Astrocyte (in vitro differentiated cells and primary cell): ENCODE measurements around the gene DMXL1. TPM values are rescaled to one million over a fixed set of nuclear protein-coding genes. Genes with fewer than 3 reads are reported as not detected.

Experiments
- DNase-seq: peaks from one replicate; pipeline ENCODE4 v3.0.0-alpha.2; 2010; ENCODE audit warnings: low read depth
- FAIRE-seq: peaks from 2 replicates; lab custom pipeline; 2011; peaks lifted over from hg19 to GRCh38; lab: Jason Lieb, UNC
- H2AFZ ChIP-seq: 2 replicates; pipeline ENCODE4 v1.6.0; 2012; ENCODE audit warnings: low read depth, low read length, inconsistent platforms
- H3K27ac ChIP-seq: 2 replicates; pipeline ENCODE4 v1.5.1; 2011; ENCODE audit warnings: low read depth, low read length, inconsistent platforms
- H3K27me3 ChIP-seq: 2 replicates; pipeline ENCODE4 v1.6.0; 2011; ENCODE audit warnings: low read length, inconsistent platforms; ENCODE audit not compliant: insufficient read depth
- H3K36me3 ChIP-seq: 2 replicates; pipeline ENCODE4 v1.5.1; 2011; ENCODE audit warnings: low read length, inconsistent platforms; ENCODE audit not compliant: insufficient read depth
- H3K4me1 ChIP-seq: 2 replicates; pipeline ENCODE4 v1.5.1; 2011; ENCODE audit warnings: low read length, inconsistent platforms; ENCODE audit not compliant: insufficient read depth
- H3K4me2 ChIP-seq: 2 replicates; pipeline ENCODE4 v1.6.0; 2012; ENCODE audit warnings: low read length, inconsistent platforms
- H3K4me3 ChIP-seq: 2 replicates; pipeline ENCODE4 v1.5.1; 2011; ENCODE audit warnings: low read depth, mild to moderate bottlenecking, low read length, inconsistent platforms; ENCODE audit not compliant: insufficient read depth
- H3K79me2 ChIP-seq: 2 replicates; pipeline ENCODE4 v1.6.0; 2012; ENCODE audit warnings: mild to moderate bottlenecking, low read length, inconsistent platforms; ENCODE audit not compliant: insufficient read depth
- H3K9ac ChIP-seq: 2 replicates; pipeline ENCODE4 v1.6.0; 2012; ENCODE audit warnings: mild to moderate bottlenecking, low read length, inconsistent platforms
- H3K9me3 ChIP-seq: 2 replicates; pipeline ENCODE4 v1.5.1; 2012; ENCODE audit warnings: low read depth, mild to moderate bottlenecking, low read length, inconsistent platforms; ENCODE audit not compliant: insufficient read depth
- H4K20me1 ChIP-seq: 2 replicates; pipeline ENCODE4 v1.6.0; 2012; ENCODE audit warnings: low read length, inconsistent platforms; ENCODE audit not compliant: insufficient read depth
- H3K27ac Mint-ChIP-seq: one replicate; pipeline ENCODE4 v1.8.0; 2021; ENCODE audit warnings: mild to moderate bottlenecking, mixed read lengths; ENCODE audit not compliant: unreplicated experiment
- H3K27me3 Mint-ChIP-seq: one replicate; pipeline ENCODE4 v1.8.0; 2021; ENCODE audit warnings: low read depth, mixed read lengths; ENCODE audit not compliant: unreplicated experiment
- H3K36me3 Mint-ChIP-seq: one replicate; pipeline ENCODE4 v1.8.0; 2021; ENCODE audit warnings: low read depth, mixed read lengths; ENCODE audit not compliant: unreplicated experiment
- H3K4me1 Mint-ChIP-seq: one replicate; pipeline ENCODE4 v1.8.0; 2021; ENCODE audit warnings: low read depth, mixed read lengths; ENCODE audit not compliant: unreplicated experiment
- H3K4me3 Mint-ChIP-seq: one replicate; pipeline ENCODE4 v1.8.0; 2021; ENCODE audit warnings: mild to moderate bottlenecking, moderate library complexity, mixed read lengths; ENCODE audit not compliant: unreplicated experiment
- H3K9me3 Mint-ChIP-seq: one replicate; pipeline ENCODE4 v1.8.0; 2021; ENCODE audit warnings: mild to moderate bottlenecking, mixed read lengths; ENCODE audit not compliant: unreplicated experiment
- EZH2 ChIP-seq: IDR thresholded peaks from 2 replicates; pipeline ENCODE4 v1.6.1; 2012; ENCODE audit warnings: mild to moderate bottlenecking, low read length, inconsistent platforms; ENCODE audit not compliant: insufficient read depth
- total RNA-seq: library from RNA; stranded (reverse); gene quantifications from 2 replicates; pipeline ENCODE4 v1.2.1, GENCODE V29; 2021
- TF ChIP-seq, protein P1 (sequence below): IDR thresholded peaks from 2 replicates; pipeline ENCODE4 v1.5.1; 2011; ENCODE audit warnings: low read depth, mild to moderate bottlenecking, inconsistent platforms, low read length, moderate library complexity; ENCODE audit not compliant: insufficient read depth

Gene DMXL1
- total RNA-seq, 1 donor from 2014 or later, result 26.0 TPM

DNA sequence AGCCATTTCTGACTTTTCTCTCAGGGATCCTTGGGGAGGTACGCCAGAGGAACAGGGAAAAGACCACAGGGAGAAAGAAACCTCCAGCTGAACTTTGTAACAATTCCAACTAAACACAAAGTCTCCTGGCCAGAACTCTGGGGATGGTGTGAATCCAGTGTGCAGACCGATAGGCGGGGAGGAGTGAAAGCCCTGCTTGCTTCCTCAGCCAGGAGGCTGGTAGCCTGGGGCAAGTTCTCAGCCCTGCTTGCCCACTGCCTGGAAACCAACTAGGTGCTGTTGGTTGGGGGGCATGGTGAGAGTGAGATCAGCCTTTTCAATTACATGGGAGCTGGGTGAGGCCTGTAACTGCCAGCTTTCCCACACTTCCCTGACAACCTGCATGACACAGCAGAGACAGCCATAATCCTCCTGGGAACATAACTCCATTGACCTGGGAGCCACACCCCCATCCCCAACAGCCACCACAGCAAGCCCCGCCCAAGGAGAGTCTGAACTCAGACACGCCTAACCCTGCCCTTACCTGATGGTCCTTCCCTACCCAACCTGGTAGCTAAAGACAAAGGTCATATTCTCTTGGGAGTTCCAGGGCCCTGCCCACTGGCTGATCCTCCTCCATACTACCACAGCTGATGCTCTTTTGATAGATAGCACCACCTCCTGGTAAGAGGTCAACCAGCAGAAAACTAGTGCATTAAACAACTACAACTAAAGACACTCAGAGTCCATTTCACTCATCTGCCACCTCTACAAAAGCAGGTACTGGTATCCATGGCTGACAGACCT, 184.9 kb downstream of the DMXL1 start:
- H3K9me3 ChIP-seq, result peaks cover 2% of the 10 kb centered on the region
- H3K9ac ChIP-seq, result no peak overlapping the region
- no peaks in the 10 kb centered on the region for H3K4me1 ChIP-seq
- peaks cover 47% of the 10 kb centered on the region for H3K9me3 Mint-ChIP-seq
- no peak for FAIRE-seq
- no peak overlapping the region for H2AFZ ChIP-seq
- H3K4me2 ChIP-seq, result no peak overlapping the region
- H4K20me1 ChIP-seq, result no peaks in the 10 kb centered on the region
- H3K27ac ChIP-seq, result no peak overlapping the region
- DNase-seq, result no peak
- H3K27me3 ChIP-seq, result no peaks in the 10 kb centered on the region
- H3K4me1 Mint-ChIP-seq, result no peaks in the 10 kb centered on the region
- no peak overlapping the region for H3K27ac Mint-ChIP-seq
- H3K36me3 Mint-ChIP-seq, result peaks cover 19% of the 10 kb centered on the region
- no peak overlapping the region for H3K4me3 Mint-ChIP-seq
- H3K79me2 ChIP-seq, result no peaks in the 10 kb centered on the region
- H3K27me3 Mint-ChIP-seq, result no peaks in the 10 kb centered on the region
- H3K36me3 ChIP-seq, result no peaks in the 10 kb centered on the region
- no peak overlapping the region for H3K4me3 ChIP-seq
- TF ChIP-seq, protein P1, sequence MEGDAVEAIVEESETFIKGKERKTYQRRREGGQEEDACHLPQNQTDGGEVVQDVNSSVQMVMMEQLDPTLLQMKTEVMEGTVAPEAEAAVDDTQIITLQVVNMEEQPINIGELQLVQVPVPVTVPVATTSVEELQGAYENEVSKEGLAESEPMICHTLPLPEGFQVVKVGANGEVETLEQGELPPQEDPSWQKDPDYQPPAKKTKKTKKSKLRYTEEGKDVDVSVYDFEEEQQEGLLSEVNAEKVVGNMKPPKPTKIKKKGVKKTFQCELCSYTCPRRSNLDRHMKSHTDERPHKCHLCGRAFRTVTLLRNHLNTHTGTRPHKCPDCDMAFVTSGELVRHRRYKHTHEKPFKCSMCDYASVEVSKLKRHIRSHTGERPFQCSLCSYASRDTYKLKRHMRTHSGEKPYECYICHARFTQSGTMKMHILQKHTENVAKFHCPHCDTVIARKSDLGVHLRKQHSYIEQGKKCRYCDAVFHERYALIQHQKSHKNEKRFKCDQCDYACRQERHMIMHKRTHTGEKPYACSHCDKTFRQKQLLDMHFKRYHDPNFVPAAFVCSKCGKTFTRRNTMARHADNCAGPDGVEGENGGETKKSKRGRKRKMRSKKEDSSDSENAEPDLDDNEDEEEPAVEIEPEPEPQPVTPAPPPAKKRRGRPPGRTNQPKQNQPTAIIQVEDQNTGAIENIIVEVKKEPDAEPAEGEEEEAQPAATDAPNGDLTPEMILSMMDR, result no peak
- TF ChIP-seq EZH2, result no peak

- H3K9ac ChIP-seq, result no peak overlapping the region
- no peaks in the 10 kb centered on the region for H3K79me2 ChIP-seq
- no peaks in the 10 kb centered on the region for H3K27me3 Mint-ChIP-seq
- no peaks in the 10 kb centered on the region for H3K36me3 ChIP-seq
- H3K4me3 Mint-ChIP-seq, result no peak overlapping the region
- peaks cover 22% of the 10 kb centered on the region for H3K36me3 Mint-ChIP-seq
- no peaks in the 10 kb centered on the region for H4K20me1 ChIP-seq
- no peak overlapping the region for H3K27ac ChIP-seq
- DNase-seq (no peak), FAIRE-seq (no peak)
- no peaks in the 10 kb centered on the region for H3K4me1 ChIP-seq
- peaks cover 58% of the 10 kb centered on the region for H3K9me3 Mint-ChIP-seq
- H3K4me1 Mint-ChIP-seq, result no peaks in the 10 kb centered on the region
- no peak overlapping the region for H3K4me2 ChIP-seq
- no peak overlapping the region for H3K27ac Mint-ChIP-seq
- peaks cover 2% of the 10 kb centered on the region for H3K9me3 ChIP-seq
- H3K27me3 ChIP-seq, result no peaks in the 10 kb centered on the region
- H3K4me3 ChIP-seq, result no peak overlapping the region
- TF ChIP-seq, protein P1, result no peak
- TF ChIP-seq EZH2, result no peak
- H2AFZ ChIP-seq, result no peak overlapping the region
Measured at GRCh38 chr5:119257613-119258012, 186.7 kb downstream of the DMXL1 start.

- no peaks in the 10 kb centered on the region for H3K79me2 ChIP-seq
- Mint-ChIP-seq H3K4me1 (no peaks in the 10 kb centered on the region), H3K4me3 (no peak overlapping the region), H3K27me3 (no peaks in the 10 kb centered on the region), H3K36me3 (peaks cover 14% of the 10 kb centered on the region), H3K27ac (no peak overlapping the region), H3K9me3 (peaks cover 40% of the 10 kb centered on the region)
- H3K4me1 ChIP-seq, result no peaks in the 10 kb centered on the region
- no peak overlapping the region for H3K4me2 ChIP-seq
- H3K4me3 ChIP-seq, result no peak overlapping the region
- H4K20me1 ChIP-seq, result no peaks in the 10 kb centered on the region
- no peak overlapping the region for H3K9ac ChIP-seq
- no peak overlapping the region for H2AFZ ChIP-seq
- no peak for TF ChIP-seq EZH2
- TF ChIP-seq, protein P1, result no peak
- H3K27me3 ChIP-seq, result no peaks in the 10 kb centered on the region
- DNase-seq, result peak; percentile 11
- H3K36me3 ChIP-seq, result no peaks in the 10 kb centered on the region
- H3K9me3 ChIP-seq, result peaks cover 4% of the 10 kb centered on the region
- no peak for FAIRE-seq
- no peak overlapping the region for H3K27ac ChIP-seq
Measured at GRCh38 chr5:119263639-119264038, 192.8 kb downstream of the DMXL1 start.
